ENCODE results near the gene ABCD2.
"Not testable (repeated sequence)": the region's sequence is repeated elsewhere in the genome, so short reads cannot be mapped to it uniquely, and the experiment has no call there.

ABCD2 gene

GRCh38 chr12:39538679-39539104, 80.9 kb downstream of the ABCD2 start:
- DNase-seq, result no peak
- H3K4me3 Mint-ChIP-seq, result no peak overlapping the region

GRCh38 chr12:39533951-39534350, 85.7 kb downstream of the ABCD2 start:
- DNase-seq, result no peak
- Mint-ChIP-seq H3K27ac (no peak overlapping the region), H3K36me3 (ENCODE audit: low read depth) (no peaks in the 10 kb centered on the region), H3K4me3 (no peak overlapping the region), H3K27me3 (no peaks in the 10 kb centered on the region), H3K9me3 (no peaks in the 10 kb centered on the region), H3K4me1 (ENCODE audit: low read depth) (no peaks in the 10 kb centered on the region)

More at GRCh38 chr12:39538679-39539104, 80.9 kb downstream of the ABCD2 start:
- Mint-ChIP-seq H3K36me3 (ENCODE audit: low read depth) (no peaks in the 10 kb centered on the region), H3K27me3 (no peaks in the 10 kb centered on the region), H3K4me1 (ENCODE audit: low read depth) (no peaks in the 10 kb centered on the region), H3K27ac (no peak overlapping the region), H3K9me3 (no peaks in the 10 kb centered on the region)

GRCh38 chr12:39532448-39532847, 87.2 kb downstream of the ABCD2 start:
- no peak overlapping the region for H3K27ac Mint-ChIP-seq
- H3K36me3 Mint-ChIP-seq (ENCODE audit: low read depth), result no peaks in the 10 kb centered on the region
- DNase-seq, result no peak
- H3K27me3 Mint-ChIP-seq, result no peaks in the 10 kb centered on the region
- H3K9me3 Mint-ChIP-seq, result peaks cover 3% of the 10 kb centered on the region
- no peaks in the 10 kb centered on the region for H3K4me1 Mint-ChIP-seq (ENCODE audit: low read depth)
- no peak overlapping the region for H3K4me3 Mint-ChIP-seq

- Mint-ChIP-seq H3K4me1 (ENCODE audit: low read depth) (no peaks in the 10 kb centered on the region), H3K27me3 (no peaks in the 10 kb centered on the region), H3K4me3 (no peak overlapping the region), H3K36me3 (ENCODE audit: low read depth) (peaks cover 9% of the 10 kb centered on the region), H3K27ac (no peak overlapping the region), H3K9me3 (peaks cover 18% of the 10 kb centered on the region)
- no peak for DNase-seq
Measured at GRCh38 chr12:39526974-39527373, 92.6 kb downstream of the ABCD2 start.

GRCh38 chr12:39522167-39522566, 97.4 kb downstream of the ABCD2 start:
- H3K9me3 Mint-ChIP-seq, result peaks cover 20% of the 10 kb centered on the region
- not testable (repeated sequence) for DNase-seq; H3K27me3 Mint-ChIP-seq; H3K4me1 Mint-ChIP-seq (ENCODE audit: low read depth); H3K4me3 Mint-ChIP-seq; H3K27ac Mint-ChIP-seq; H3K36me3 Mint-ChIP-seq (ENCODE audit: low read depth)

- DNase-seq, result no peak
- peaks cover 23% of the 10 kb centered on the region for H3K9me3 Mint-ChIP-seq
Measured at GRCh38 chr12:39510001-39510400, 109.6 kb downstream of the ABCD2 start.

GRCh38 chr12:39505554-39505953, 114.0 kb downstream of the ABCD2 start:
- Mint-ChIP-seq H3K4me3 (no peak overlapping the region), H3K36me3 (ENCODE audit: low read depth) (no peaks in the 10 kb centered on the region), H3K27me3 (no peaks in the 10 kb centered on the region), H3K9me3 (peaks cover under 1% of the 10 kb centered on the region), H3K27ac (no peak overlapping the region), H3K4me1 (ENCODE audit: low read depth) (no peaks in the 10 kb centered on the region)
- DNase-seq, result no peak

More at GRCh38 chr12:39510001-39510400, 109.6 kb downstream of the ABCD2 start:
- H3K36me3 Mint-ChIP-seq (ENCODE audit: low read depth), result peaks cover 10% of the 10 kb centered on the region
- H3K4me1 Mint-ChIP-seq (ENCODE audit: low read depth), result no peaks in the 10 kb centered on the region
- no peak overlapping the region for H3K4me3 Mint-ChIP-seq
- no peaks in the 10 kb centered on the region for H3K27me3 Mint-ChIP-seq
- H3K27ac Mint-ChIP-seq, result no peak overlapping the region

GRCh38 chr12:39505023-39505422, 114.6 kb downstream of the ABCD2 start:
- no peaks in the 10 kb centered on the region for H3K9me3 Mint-ChIP-seq
- no peaks in the 10 kb centered on the region for H3K4me1 Mint-ChIP-seq (ENCODE audit: low read depth)
- H3K27me3 Mint-ChIP-seq, result no peaks in the 10 kb centered on the region
- no peak overlapping the region for H3K4me3 Mint-ChIP-seq
- H3K27ac Mint-ChIP-seq, result no peak overlapping the region
- DNase-seq, result no peak
- H3K36me3 Mint-ChIP-seq (ENCODE audit: low read depth), result no peaks in the 10 kb centered on the region

- Mint-ChIP-seq H3K4me3 (no peak overlapping the region), H3K36me3 (ENCODE audit: low read depth) (no peaks in the 10 kb centered on the region), H3K27ac (no peak overlapping the region), H3K4me1 (ENCODE audit: low read depth) (no peaks in the 10 kb centered on the region), H3K27me3 (no peaks in the 10 kb centered on the region), H3K9me3 (no peaks in the 10 kb centered on the region)
- no peak for DNase-seq
Measured at GRCh38 chr12:39503439-39503838, 116.2 kb downstream of the ABCD2 start.

- Mint-ChIP-seq H3K27ac (no peak overlapping the region), H3K36me3 (ENCODE audit: low read depth) (no peaks in the 10 kb centered on the region), H3K4me1 (ENCODE audit: low read depth) (no peaks in the 10 kb centered on the region), H3K27me3 (no peaks in the 10 kb centered on the region), H3K9me3 (no peaks in the 10 kb centered on the region), H3K4me3 (no peak overlapping the region)
- no peak for DNase-seq
Measured at GRCh38 chr12:39502726-39503125, 116.9 kb downstream of the ABCD2 start.
